ENCODE measurements around the gene ATP8B3.

Gene ATP8B3

DNA sequence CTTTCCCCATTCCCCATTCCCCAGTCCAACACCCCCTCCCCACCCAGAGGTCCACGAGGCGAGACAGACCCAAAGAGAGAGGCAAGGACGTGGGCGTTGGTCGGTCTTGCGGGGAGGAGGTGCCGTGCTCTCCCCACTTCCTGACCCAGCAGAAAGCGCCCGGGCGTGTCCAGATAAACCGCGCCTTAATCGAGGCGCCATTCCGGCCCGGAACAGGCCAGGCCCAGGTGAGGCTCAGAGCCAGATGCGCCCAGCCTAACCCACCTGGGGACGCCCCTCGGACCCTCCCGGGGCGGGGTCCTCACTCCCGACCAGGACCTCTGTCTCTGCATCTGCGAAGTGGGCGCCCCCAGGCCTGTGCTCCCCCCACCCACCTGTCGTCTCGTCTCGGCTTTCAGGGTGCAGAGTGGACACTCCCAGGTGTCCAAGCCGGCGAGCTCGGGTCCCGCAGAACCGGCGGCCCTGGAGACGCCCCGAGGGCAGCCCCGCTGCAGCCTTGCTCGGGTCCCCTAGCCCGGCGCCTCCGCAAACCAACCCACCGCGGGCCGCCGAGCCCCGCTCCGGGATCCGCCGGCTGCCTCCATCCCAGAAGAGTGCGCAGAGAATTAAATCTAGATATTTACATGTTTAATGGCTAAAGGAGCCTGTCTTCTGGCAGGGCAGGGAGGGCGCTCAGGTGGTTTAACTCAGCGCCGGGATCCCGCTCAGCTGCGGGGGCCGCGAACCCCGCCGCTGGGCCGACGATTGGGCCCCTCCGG, 63.8 kb downstream of the ATP8B3 start:
- in situ Hi-C loops (cut with HindIII; ENCODE audit: low pct_unique_long_range_greater_than_20kb, low sequenced_read_pairs), result no loop called here
- no peak for TF ChIP-seq JUND (IDR thresholded peaks at IDR 0.05; ENCODE audit: low read depth)
- DNase-seq (ENCODE audit: low read depth in 1 of 2, low spot score in 1 of 2), result no peak

DNA sequence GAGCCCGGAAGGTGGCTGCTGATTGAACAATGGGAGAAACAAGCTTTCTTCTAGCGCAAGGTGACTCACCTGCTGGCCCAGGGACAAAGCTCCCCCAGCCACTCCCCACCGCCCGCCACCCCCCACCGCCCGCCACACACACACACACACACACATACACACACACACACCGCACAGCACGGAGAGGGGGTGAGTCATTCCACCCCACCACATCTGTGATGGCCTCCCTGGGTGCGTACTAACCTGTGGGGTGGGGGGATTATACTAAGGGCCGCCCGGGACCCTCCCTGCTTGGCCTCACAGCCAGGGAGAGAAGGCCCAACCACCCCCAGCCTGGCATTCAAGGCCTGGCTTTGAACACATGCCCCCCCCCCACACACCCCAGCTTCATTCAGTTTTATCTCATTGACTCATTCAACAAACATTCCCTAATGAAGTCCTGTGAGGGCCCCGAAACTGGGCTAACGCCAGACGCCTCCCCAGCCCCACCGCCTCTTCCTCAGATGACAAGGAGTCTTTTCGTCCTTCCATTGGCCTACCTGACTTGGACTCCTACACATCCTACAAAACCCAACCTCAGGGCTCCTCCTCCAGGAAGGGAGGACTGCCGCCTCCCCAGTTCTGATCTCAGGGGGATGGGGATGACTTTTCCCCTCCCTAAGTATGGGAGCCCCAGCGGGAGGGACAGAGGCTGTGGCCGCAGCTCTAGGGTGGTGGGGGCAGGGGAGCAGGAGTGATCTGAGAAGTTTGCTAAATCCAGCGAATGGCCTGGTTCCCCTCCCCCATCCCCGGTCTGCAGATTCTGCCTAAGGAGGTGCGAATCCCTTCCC, 64.6 kb downstream of the ATP8B3 start:
- no peak for DNase-seq (ENCODE audit: low read depth in 1 of 2, low spot score in 1 of 2)
- in situ Hi-C loops (cut with HindIII; ENCODE audit: low pct_unique_long_range_greater_than_20kb, low sequenced_read_pairs), result no loop called here

DNA sequence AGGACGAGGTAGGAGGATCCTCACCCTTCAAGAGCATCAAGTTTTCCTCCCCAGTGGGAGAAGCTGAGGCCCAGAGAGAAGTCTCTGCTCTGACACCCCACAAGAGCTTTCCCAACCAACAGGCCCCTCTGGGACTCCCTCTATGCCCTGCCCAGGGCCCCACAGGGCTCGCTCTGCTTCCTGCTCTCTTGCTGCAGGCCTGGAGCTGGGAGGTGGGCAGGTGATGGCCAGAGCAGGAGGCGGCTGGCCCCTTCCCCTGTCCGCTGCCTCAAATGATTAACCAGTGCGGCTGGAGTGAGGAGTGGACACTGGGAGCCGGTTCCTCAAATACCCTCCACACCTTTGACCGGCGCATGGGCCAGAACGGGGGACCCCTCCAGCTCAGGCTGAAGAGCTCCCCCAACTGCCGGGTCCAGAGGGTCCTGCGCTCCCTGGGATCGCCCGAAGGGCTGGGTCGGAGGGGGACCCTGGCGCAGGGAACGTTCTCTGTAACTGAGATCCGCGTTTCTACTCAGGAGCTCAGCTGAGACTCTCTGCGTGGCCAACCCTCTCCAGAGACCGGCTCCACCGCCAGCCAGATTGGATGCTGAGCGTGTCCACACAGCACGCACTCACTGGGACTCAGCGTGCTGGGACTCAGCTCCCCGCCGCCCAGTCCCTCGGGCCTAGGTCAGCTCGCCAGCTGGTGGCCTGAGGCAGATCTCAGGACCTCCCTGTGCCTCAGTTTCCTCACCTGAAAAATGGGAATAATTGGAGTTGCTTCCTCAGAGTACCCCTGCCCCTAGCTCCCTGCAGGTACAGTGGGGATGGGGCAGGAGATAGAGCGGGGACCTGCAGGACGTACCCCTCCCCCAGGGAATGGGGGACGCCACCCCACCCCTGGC, 65.4 kb downstream of the ATP8B3 start:
- DNase-seq (ENCODE audit: low read depth in 1 of 2, low spot score in 1 of 2), result peak in 1 of 2 experiments; percentile 19
- in situ Hi-C loops (cut with HindIII; ENCODE audit: low pct_unique_long_range_greater_than_20kb, low sequenced_read_pairs), result no loop called here
- TF ChIP-seq JUND (IDR thresholded peaks at IDR 0.05; ENCODE audit: low read depth), result no peak

More for the DNA sequence above, 64.6 kb downstream of the ATP8B3 start:
- TF ChIP-seq JUND (IDR thresholded peaks at IDR 0.05; ENCODE audit: low read depth), result no peak

DNA sequence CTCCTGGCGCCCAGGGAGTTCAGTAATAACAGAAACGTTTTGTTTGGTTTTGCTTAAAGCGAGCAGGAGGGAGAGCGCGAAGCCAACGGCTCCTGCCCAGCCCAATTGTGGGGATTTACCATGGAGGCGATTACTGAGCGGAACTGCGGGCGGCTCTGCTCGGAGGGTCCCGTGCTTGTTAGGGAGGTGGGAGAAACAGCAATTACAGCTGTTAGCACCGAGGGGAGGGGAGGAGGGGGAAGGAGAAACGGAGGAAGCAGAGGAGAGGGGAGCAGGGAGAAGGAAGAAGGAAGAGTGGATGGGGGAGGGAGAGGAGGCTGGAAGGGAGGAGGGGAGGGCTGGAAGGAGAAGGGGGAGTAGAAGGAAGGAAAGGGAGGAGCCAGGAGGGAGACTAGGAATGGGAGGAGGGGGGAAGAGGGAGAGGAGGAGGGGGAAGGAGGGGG, 66.5 kb downstream of the ATP8B3 start:
- peak in 1 of 2 experiments; percentile 26 for DNase-seq (ENCODE audit: low read depth in 1 of 2, low spot score in 1 of 2)
- no peak for TF ChIP-seq JUND (IDR thresholded peaks at IDR 0.05; ENCODE audit: low read depth)
- in situ Hi-C loops (cut with HindIII; ENCODE audit: low pct_unique_long_range_greater_than_20kb, low sequenced_read_pairs), result no loop called here

DNA sequence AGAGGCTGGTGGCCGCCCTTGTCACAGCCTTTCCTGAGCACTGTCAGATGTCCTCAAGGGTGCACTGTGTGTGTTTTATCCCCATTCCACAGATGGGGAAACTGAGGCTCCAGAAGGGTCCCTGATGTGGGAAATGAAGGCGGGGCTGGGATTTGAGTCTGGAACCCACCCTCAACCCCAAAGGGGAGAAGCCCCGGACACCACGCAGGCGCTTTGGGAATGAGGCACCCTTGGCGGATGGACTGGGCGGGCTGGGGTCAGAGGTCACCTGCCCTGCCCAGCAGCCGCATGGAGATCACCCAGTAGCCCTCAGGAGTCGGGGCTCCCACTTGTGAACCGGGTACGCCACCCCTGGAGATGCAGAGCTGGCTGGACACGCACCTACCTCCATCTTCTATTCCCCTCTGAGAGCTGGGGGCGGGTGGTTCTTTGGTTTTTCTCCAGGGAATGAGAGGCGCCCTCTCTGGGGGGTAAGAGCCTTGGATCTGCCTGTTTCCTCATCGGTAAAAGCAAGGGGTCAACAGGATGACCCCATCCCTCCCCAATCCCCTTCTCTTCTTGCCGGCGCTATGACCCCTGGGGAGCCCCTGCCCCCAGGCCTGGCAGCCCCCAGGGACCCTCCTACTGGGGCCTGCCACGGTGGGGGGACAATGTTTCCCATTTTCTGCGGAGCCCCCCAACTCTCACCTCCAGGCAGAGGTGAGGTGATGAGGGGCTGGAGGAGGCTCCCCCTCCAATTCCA, 67.1 kb downstream of the ATP8B3 start:
- no peak for DNase-seq (ENCODE audit: low read depth in 1 of 2, low spot score in 1 of 2)
- in situ Hi-C loops (cut with HindIII; ENCODE audit: low pct_unique_long_range_greater_than_20kb, low sequenced_read_pairs), result no loop called here
- TF ChIP-seq JUND (IDR thresholded peaks at IDR 0.05; ENCODE audit: low read depth), result no peak

DNA sequence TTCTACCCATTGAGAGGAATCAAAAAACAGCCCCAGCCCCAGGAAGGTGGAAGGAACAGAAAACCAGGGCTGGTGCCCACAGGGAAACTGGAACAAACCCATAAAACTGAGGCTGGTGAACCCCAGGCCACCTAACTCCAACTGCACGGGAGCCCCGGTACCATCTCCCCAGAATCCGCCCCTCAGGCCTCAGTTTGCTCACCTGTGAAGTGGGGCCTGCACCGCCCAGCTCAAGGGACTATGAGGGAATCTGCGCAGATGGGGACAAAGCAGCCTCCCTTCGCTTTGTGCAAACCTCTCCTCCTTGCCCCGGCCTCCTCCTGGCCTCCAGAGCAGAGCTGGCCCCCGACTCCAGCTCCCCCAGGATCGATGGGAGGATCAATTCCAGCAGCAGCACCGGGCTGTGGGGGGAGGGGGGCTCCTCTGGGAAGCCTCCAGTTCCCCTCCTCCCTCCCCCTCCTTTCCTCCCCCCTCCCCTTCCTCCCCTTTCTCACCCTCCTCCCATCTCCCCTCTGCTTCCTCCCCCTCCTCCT, 67.9 kb downstream of the ATP8B3 start:
- in situ Hi-C loops (cut with HindIII; ENCODE audit: low pct_unique_long_range_greater_than_20kb, low sequenced_read_pairs), result no loop called here
- TF ChIP-seq JUND (IDR thresholded peaks at IDR 0.05; ENCODE audit: low read depth), result no peak
- DNase-seq (ENCODE audit: low read depth in 1 of 2, low spot score in 1 of 2), result no peak

DNA sequence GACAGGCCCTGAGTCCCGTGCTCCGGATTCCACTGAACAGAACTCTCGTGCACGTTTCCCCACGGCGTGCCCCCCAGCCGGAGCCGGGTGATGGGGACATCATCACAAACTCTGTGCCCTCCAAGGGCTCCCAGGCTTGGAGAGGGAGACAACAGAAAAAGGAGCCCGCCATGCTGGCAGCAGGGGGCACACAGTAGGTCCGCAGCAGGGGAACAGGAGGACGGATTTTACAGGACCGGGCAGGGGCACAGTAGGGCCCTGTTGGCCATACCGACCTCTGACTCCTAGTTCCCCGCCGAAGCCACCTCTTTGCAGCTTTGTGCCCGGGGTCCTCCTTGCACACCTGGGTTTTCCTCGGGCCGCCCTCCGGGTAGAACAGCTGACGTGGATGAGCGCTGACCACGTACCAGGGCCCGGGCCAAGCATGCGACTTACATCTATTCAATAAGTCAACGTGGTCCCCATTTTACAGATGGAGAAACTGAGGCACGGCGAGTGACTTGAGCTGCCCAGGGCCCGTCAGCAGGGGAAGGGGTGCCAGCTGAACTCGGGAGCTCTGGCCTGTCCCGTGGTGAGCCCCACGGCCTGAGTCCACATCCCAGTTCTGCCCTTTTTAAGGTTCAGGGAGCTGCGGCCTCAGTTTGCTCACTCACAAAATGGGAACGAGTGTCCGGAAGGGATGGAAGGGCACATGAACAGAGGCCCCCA, 68.9 kb downstream of the ATP8B3 start:
- TF ChIP-seq JUND (IDR thresholded peaks at IDR 0.05; ENCODE audit: low read depth), result no peak
- in situ Hi-C loops (cut with HindIII; ENCODE audit: low pct_unique_long_range_greater_than_20kb, low sequenced_read_pairs), result no loop called here
- no peak for DNase-seq (ENCODE audit: low read depth in 1 of 2, low spot score in 1 of 2)

DNA sequence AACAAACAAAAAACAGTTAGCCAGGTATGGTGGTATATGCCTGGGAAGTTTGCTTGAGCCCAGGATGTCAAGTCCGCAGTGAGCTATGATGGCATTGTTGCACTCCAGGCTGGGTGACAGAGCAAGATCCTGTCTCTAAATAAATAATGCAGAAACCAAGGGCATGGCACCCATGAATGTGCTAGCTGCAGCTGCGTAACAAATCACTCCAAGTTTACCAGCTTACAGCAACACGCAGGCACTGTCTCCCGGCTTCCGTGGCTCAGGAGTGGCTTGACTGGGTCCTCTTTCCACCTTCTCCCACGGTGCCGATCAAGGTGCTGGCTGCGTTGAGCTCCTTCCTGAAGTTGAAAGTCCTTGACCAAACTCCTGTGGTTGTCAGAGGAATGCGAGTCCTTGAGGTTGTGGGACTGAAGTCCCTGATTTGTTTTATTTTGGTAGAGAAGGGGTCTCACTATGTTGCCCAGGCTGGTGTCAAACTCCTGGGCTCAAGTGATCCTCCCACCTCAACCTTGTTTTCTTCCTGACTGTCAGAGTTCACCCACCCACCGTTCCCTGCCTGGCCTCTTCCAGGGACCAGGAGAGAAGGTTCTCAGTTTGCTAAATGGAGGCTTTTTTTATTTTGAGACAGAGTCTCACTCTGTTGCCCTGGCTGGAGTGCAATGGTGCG, 72.0 kb downstream of the ATP8B3 start:
- in situ Hi-C loops (cut with HindIII; ENCODE audit: low pct_unique_long_range_greater_than_20kb, low sequenced_read_pairs), result no loop called here
- DNase-seq (ENCODE audit: low read depth in 1 of 2, low spot score in 1 of 2), result no peak
- TF ChIP-seq JUND (IDR thresholded peaks at IDR 0.05; ENCODE audit: low read depth), result no peak

DNA sequence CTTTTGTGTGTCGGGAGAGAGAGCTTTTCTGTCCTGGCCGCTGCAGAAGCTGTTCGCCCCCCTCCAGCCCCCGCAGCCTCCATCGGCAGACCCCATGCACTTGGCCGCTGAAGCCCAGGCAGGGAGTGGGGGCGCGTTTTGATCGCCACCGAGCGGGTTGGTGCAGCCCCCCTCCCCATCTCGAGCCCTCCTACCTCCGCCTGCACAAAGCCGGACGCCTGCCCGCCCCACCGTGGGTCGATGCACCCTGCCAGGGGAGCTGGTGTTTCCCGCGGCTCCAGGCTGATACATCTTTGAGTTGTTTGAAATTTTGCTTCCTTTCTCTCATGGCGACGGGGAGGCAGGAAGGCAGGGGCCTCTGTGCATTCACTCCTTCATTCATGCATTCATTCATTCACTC, 75.1 kb downstream of the ATP8B3 start:
- DNase-seq (ENCODE audit: low read depth in 1 of 2, low spot score in 1 of 2), result no peak
- in situ Hi-C loops (cut with HindIII; ENCODE audit: low pct_unique_long_range_greater_than_20kb, low sequenced_read_pairs), result no loop called here
- TF ChIP-seq JUND (IDR thresholded peaks at IDR 0.05; ENCODE audit: low read depth), result no peak

DNA sequence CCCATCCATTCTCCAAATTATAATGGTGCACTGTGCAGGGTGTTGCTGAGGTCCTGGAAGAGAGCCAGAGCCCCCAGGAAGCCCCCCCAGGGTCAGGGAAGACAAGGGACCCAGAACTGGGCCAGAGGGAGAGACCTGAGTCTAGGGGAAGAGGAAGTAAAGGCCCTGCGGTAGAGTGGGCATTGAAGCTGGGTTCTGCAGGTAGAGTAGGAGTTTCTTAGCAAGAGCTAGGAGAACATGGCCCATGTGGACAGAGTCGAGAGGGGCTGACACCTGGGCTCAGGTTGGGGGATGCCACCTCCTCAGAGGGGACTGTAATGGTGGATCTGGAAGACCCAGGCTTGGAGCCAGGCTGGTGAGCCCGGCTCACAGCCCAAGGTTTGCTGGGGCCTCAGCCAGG, 75.8 kb downstream of the ATP8B3 start:
- DNase-seq (ENCODE audit: low read depth in 1 of 2, low spot score in 1 of 2), result no peak
- no peak for TF ChIP-seq JUND (IDR thresholded peaks at IDR 0.05; ENCODE audit: low read depth)
- in situ Hi-C loops (cut with HindIII; ENCODE audit: low pct_unique_long_range_greater_than_20kb, low sequenced_read_pairs), result no loop called here

Data from T47D (cell line).